Uterus (tissue), 4 donors: Measurements from ENCODE around the gene GSC2. TPM values are rescaled to one million over a fixed set of nuclear protein-coding genes. Genes with fewer than 3 reads are reported as not detected.

Experiments used
- DNase-seq, 2 donors: peaks; one replicate each; pipeline ENCODE4 v3.0.0-alpha.2; 2019 to 2020
- H3K27ac ChIP-seq, 2 donors: fragments of 200-600 bp; sonication (generic); 1 replicate in 1 of 2; 2 replicates in 1 of 2; pipeline ENCODE4 v1.5.1; 2016 to 2018
- H3K27me3 ChIP-seq, 2 donors: fragments of 200-600 bp; sonication (generic); one replicate each; pipeline ENCODE4 v1.5.1; 2018 to 2019; ENCODE audit warnings: control low read depth in 1 of 2
- H3K36me3 ChIP-seq, 2 donors: fragments of 200-600 bp; sonication (generic); one replicate each; pipeline ENCODE4 v1.5.1; 2019; ENCODE audit warnings: control low read depth in 1 of 2
- H3K4me1 ChIP-seq, 2 donors: fragments of 200-600 bp; sonication (generic); one replicate each; pipeline ENCODE4 v1.5.1; 2018 to 2019; ENCODE audit warnings: control low read depth in 1 of 2
- H3K4me3 ChIP-seq, 2 donors: fragments of 200-600 bp; sonication (generic); 1 replicate in 1 of 2; 2 replicates in 1 of 2; pipeline ENCODE4 v1.5.1; 2018 to 2019; ENCODE audit warnings: mild to moderate bottlenecking in 1 of 2
- H3K9me3 ChIP-seq, 2 donors: fragments of 200-600 bp; sonication (generic); one replicate each; pipeline ENCODE4 v1.5.1; 2019; ENCODE audit warnings: control low read depth in 1 of 2
- CTCF ChIP-seq, 4 experiments: fragments of 200-600 bp in 2 of 4; fragments of 450-650 bp in 2 of 4; sonication (generic) in 2 of 4; IDR thresholded peaks; one replicate each; pipeline ENCODE4 v1.5.1; 2016 to 2019; ENCODE audit warnings: antibody characterized with exemption in 4 of 4, mild to moderate bottlenecking in 2 of 4, moderate library complexity in 1 of 4
- POLR2A ChIP-seq, 2 donors: fragments of 450-650 bp; IDR thresholded peaks; one replicate each; pipeline ENCODE4 v1.6.1; 2016; ENCODE audit warnings: antibody characterized with exemption in 2 of 2, mild to moderate bottlenecking in 1 of 2, moderate library complexity in 1 of 2
- intact Hi-C: fragments of 100-400 bp; cut with DNase I; formaldehyde crosslinking; loops from one replicate; pipeline ENCODE4 v1.15.1; 2023; ENCODE audit warnings: low total_unique reads
- total RNA-seq, 4 donors: library from RNA; depleted of rRNA in 3 of 4; stranded (reverse); fragments of >200 nt in 3 of 4; gene quantifications; one replicate each; pipeline versions ENCODE4 v1.1.0 to v1.2.4, GENCODE V29; 2014 to 2023
- donor health status: DM: yes; HTN: yes; CAD: no.

Gene GSC2
- total RNA-seq, 4 donors from 2014 or later, result not detected

- no peak for DNase-seq
- intact Hi-C loops, result no loop called here
- Histone ChIP-seq H3K36me3 (no peaks in the 10 kb centered on the region), H3K9me3 (no peaks in the 10 kb centered on the region), H3K4me1 (peaks cover 0 to 12% of the 10 kb centered on the region in 2 donors), H3K4me3 (no peak overlapping the region), H3K27ac (no peak overlapping the region), H3K27me3 (no peaks in the 10 kb centered on the region)
- TF ChIP-seq POLR2A (IDR thresholded peaks at IDR 0.05), result no peak
- TF ChIP-seq CTCF (IDR thresholded peaks at IDR 0.05), result no peak
These were observed 44.0 kb downstream of the GSC2 start for GRCh38 chr22:19105867-19106802.

- Histone ChIP-seq H3K4me3 (no peak overlapping the region), H3K27ac (no peak overlapping the region), H3K4me1 (peaks cover 0 to 12% of the 10 kb centered on the region in 2 donors), H3K27me3 (no peaks in the 10 kb centered on the region), H3K9me3 (no peaks in the 10 kb centered on the region), H3K36me3 (no peaks in the 10 kb centered on the region)
- intact Hi-C loops, result no loop called here
- no peak for TF ChIP-seq POLR2A (IDR thresholded peaks at IDR 0.05)
- no peak for TF ChIP-seq CTCF (IDR thresholded peaks at IDR 0.05)
- DNase-seq, result no peak
These were observed 44.6 kb downstream of the GSC2 start for GRCh38 chr22:19105456-19105855.

GRCh38 chr22:19103880-19104821, 45.9 kb downstream of the GSC2 start:
- peaks cover 0 to 12% of the 10 kb centered on the region in 2 donors for H3K4me1 ChIP-seq
- DNase-seq, result no peak
- H3K36me3 ChIP-seq, result no peaks in the 10 kb centered on the region
- intact Hi-C loops, result no loop called here
- H3K9me3 ChIP-seq, result no peaks in the 10 kb centered on the region
- no peaks in the 10 kb centered on the region for H3K27me3 ChIP-seq
- H3K27ac ChIP-seq, result no peak overlapping the region
- no peak for TF ChIP-seq CTCF (IDR thresholded peaks at IDR 0.05)
- no peak for TF ChIP-seq POLR2A (IDR thresholded peaks at IDR 0.05)
- no peak overlapping the region for H3K4me3 ChIP-seq

- H3K27ac ChIP-seq, result no peak overlapping the region
- no peak for DNase-seq
- H3K4me1 ChIP-seq, result no peaks in the 10 kb centered on the region
- intact Hi-C loops, result no loop called here
- TF ChIP-seq CTCF (IDR thresholded peaks at IDR 0.05), result no peak
- no peak for TF ChIP-seq POLR2A (IDR thresholded peaks at IDR 0.05)
- no peaks in the 10 kb centered on the region for H3K27me3 ChIP-seq
- no peak overlapping the region for H3K4me3 ChIP-seq
- H3K36me3 ChIP-seq, result no peaks in the 10 kb centered on the region
- no peaks in the 10 kb centered on the region for H3K9me3 ChIP-seq
These were observed 51.9 kb downstream of the GSC2 start for GRCh38 chr22:19098157-19098556.
